Nephron progenitor cell (in vitro differentiated cells): Measurements from ENCODE around the gene GP1BA.
"Not testable (repeated sequence)": the region's sequence is repeated elsewhere in the genome, so short reads cannot be mapped to it uniquely, and the experiment has no call there.

Experiments used
- DNase-seq: peaks from one replicate; pipeline ENCODE4 v3.0.0; 2021
- H3K27ac Mint-ChIP-seq: 2 replicates; pipeline ENCODE4 v1.8.0; 2021; ENCODE audit warnings: mild to moderate bottlenecking, moderate library complexity, mixed read lengths
- H3K27me3 Mint-ChIP-seq: 2 replicates; pipeline ENCODE4 v1.8.0; 2021; ENCODE audit warnings: mild to moderate bottlenecking, low read depth, mixed read lengths; ENCODE audit not compliant: poor library complexity
- H3K36me3 Mint-ChIP-seq: 2 replicates; pipeline ENCODE4 v1.8.0; 2021; ENCODE audit warnings: low read depth, mixed read lengths
- H3K4me1 Mint-ChIP-seq: 2 replicates; pipeline ENCODE4 v1.8.0; 2021; ENCODE audit warnings: mixed read lengths
- H3K4me3 Mint-ChIP-seq: 2 replicates; pipeline ENCODE4 v1.8.0; 2021; ENCODE audit warnings: mild to moderate bottlenecking, moderate library complexity, mixed read lengths
- H3K9me3 Mint-ChIP-seq: 2 replicates; pipeline ENCODE4 v1.8.0; 2021; ENCODE audit warnings: mild to moderate bottlenecking, moderate library complexity, mixed read lengths
- CTCF ChIP-seq: fragments of 200-600 bp; sonication (generic); IDR thresholded peaks from 2 replicates; pipeline ENCODE4 v1.5.0; 2021; ENCODE audit warnings: antibody characterized with exemption

The GP1BA gene

GRCh38 chr17:4903051-4903818, 28.8 kb upstream of the GP1BA start, which contains the start of gene CHRNE:
CHRNE (minus strand) TSS chr17:4903098; CDS start chr17:4903063, 35 bp downstream.
- Mint-ChIP-seq H3K9me3 (no peaks in the 10 kb centered on the region), H3K27me3 (peaks cover 22% of the 10 kb centered on the region), H3K27ac (no peak within 1 kb of the TSS), H3K4me3 (peak within 1 kb of the TSS; percentile 11), H3K36me3 (peaks cover 12% of the 10 kb centered on the region), H3K4me1 (peaks cover 27% of the 10 kb centered on the region)
- DNase-seq, result peak; percentile 80
- TF ChIP-seq CTCF, result peak; percentile 75

GRCh38 chr17:4906642-4907041, 25.4 kb upstream of the GP1BA start:
- Mint-ChIP-seq H3K4me1 (peaks cover 31% of the 10 kb centered on the region), H3K27me3 (peaks cover 18% of the 10 kb centered on the region)
- not testable (repeated sequence) for H3K27ac Mint-ChIP-seq, H3K4me3 Mint-ChIP-seq, DNase-seq, H3K36me3 Mint-ChIP-seq, H3K9me3 Mint-ChIP-seq

- no peak for DNase-seq
- Mint-ChIP-seq H3K27me3 (peaks cover 14% of the 10 kb centered on the region), H3K36me3 (no peaks in the 10 kb centered on the region), H3K4me1 (peaks cover 18% of the 10 kb centered on the region), H3K27ac (no peak overlapping the region), H3K4me3 (no peak overlapping the region), H3K9me3 (no peaks in the 10 kb centered on the region)
- TF ChIP-seq CTCF, result no peak
Observed at GRCh38 chr17:4908301-4908700, 23.8 kb upstream of the GP1BA start.

GRCh38 chr17:4908711-4909496, 23.2 kb upstream of the GP1BA start:
- Mint-ChIP-seq H3K4me1 (peaks cover 13% of the 10 kb centered on the region), H3K9me3 (no peaks in the 10 kb centered on the region), H3K27ac (no peak overlapping the region), H3K4me3 (no peak overlapping the region), H3K36me3 (no peaks in the 10 kb centered on the region), H3K27me3 (peaks cover 17% of the 10 kb centered on the region)
- DNase-seq, result peak; percentile 81
- TF ChIP-seq CTCF, result peak; percentile 76

- no peak overlapping the region for H3K4me3 Mint-ChIP-seq
- H3K36me3 Mint-ChIP-seq, result no peaks in the 10 kb centered on the region
- no peak for TF ChIP-seq CTCF
- no peaks in the 10 kb centered on the region for H3K9me3 Mint-ChIP-seq
- H3K27me3 Mint-ChIP-seq, result peaks cover 8% of the 10 kb centered on the region
- no peak for DNase-seq
- no peak overlapping the region for H3K27ac Mint-ChIP-seq
- peaks cover 9% of the 10 kb centered on the region for H3K4me1 Mint-ChIP-seq
Observed at GRCh38 chr17:4913994-4914393, 18.1 kb upstream of the GP1BA start.

GRCh38 chr17:4914551-4914950, 17.5 kb upstream of the GP1BA start:
- H3K4me1 Mint-ChIP-seq, result peaks cover 11% of the 10 kb centered on the region
- not testable (repeated sequence) for H3K27me3 Mint-ChIP-seq, H3K27ac Mint-ChIP-seq, H3K36me3 Mint-ChIP-seq, H3K4me3 Mint-ChIP-seq, DNase-seq, H3K9me3 Mint-ChIP-seq
